LNCAP (cell line): ENCODE measurements around the gene CHRD.

ENCODE experiments used
- CTCF ChIP-seq: fragments of 450-650 bp; IDR thresholded peaks from 2 replicates; pipeline ENCODE4 v1.5.1; 2017; ENCODE audit warnings: mild to moderate bottlenecking

CHRD gene

DNA sequence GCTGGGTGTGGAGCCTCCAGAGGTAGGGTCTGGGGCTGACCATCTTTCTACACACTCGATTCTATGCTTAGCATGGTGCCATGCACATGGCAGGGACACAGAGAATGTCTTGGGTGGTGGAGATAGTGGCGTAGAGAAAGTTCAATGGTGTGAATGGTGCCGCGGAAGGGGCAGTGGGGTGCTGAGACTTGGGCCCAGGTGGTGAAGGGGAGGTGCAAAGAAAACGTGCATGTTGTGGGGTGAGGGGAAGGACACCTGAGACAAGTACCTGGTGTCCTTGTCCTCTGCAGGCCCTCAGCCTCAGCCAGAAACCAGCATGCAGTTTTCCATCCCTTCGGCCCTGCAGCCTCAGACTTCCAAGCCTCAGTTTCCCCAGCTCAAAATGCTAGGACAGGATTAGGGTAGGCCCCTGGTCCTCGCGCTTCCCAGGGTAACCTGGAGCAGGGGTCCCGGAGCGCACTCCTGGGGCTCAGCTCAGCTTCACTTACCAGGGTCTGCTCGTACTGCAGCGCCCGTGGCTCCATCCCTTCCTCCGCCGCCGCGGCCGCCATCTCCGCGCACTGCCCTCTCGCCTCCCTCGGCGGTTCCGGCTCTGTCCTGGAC is 18.8 kb upstream of the CHRD start:
- no peak for TF ChIP-seq CTCF

GRCh38 chr3:184361532-184361931 is 18.3 kb upstream of the CHRD start, which contains the start of the genes CLCN2 and POLR2H:
CLCN2 (minus strand) TSS chr3:184361605; CDS start chr3:184361479, 126 bp downstream.
POLR2H (plus strand) TSS chr3:184361710; CDS start chr3:184363493, 1,783 bp downstream.
- no peak for TF ChIP-seq CTCF

- no peak for TF ChIP-seq CTCF
Measured at GRCh38 chr3:184361932-184362667, 17.8 kb upstream of the CHRD start.

- peak; percentile 59 for TF ChIP-seq CTCF
Measured at GRCh38 chr3:184362668-184363546, 16.9 kb upstream of the CHRD start.

- no peak for TF ChIP-seq CTCF
Measured at GRCh38 chr3:184366619-184367289, 13.1 kb upstream of the CHRD start.

- TF ChIP-seq CTCF: no peak
Measured at GRCh38 chr3:184368116-184368515, 11.7 kb upstream of the CHRD start.

- no peak for TF ChIP-seq CTCF
Measured at GRCh38 chr3:184368586-184369183, 11.2 kb upstream of the CHRD start.
